Skeletal muscle satellite cell (primary cell): ENCODE results near the gene ABTB1. TPM values are rescaled to one million over a fixed set of nuclear protein-coding genes. Genes with fewer than 3 reads are reported as not detected.

Source experiments
- H3K27me3 ChIP-seq: 2 replicates; pipeline ENCODE4 v1.7.0; 2013; ENCODE audit warnings: low read length; ENCODE audit not compliant: control insufficient read depth, insufficient read depth
- H3K36me3 ChIP-seq: 2 replicates; pipeline ENCODE4 v1.7.0; 2013; ENCODE audit warnings: mild to moderate bottlenecking, control low read depth, low read length; ENCODE audit not compliant: insufficient read depth
- H3K4me1 ChIP-seq: 2 replicates; pipeline ENCODE4 v1.7.0; 2013; ENCODE audit warnings: low read length; ENCODE audit not compliant: control insufficient read depth, insufficient read depth
- H3K4me2 ChIP-seq: 2 replicates; pipeline ENCODE4 v1.7.0; 2013; ENCODE audit warnings: mild to moderate bottlenecking, low read length
- H3K4me3 ChIP-seq: 2 replicates; pipeline ENCODE4 v1.7.0; 2013; ENCODE audit warnings: low read length
- H3K9ac ChIP-seq: 2 replicates; pipeline ENCODE4 v1.7.0; 2013; ENCODE audit warnings: mild to moderate bottlenecking, low read depth, low read length, moderate library complexity
- H3K9me3 ChIP-seq: replicated peaks from 2 replicates; pipeline ENCODE4 v1.7.0; 2013; ENCODE audit warnings: mild to moderate bottlenecking, control low read depth, low read length
- total RNA-seq: library from RNA; depleted of rRNA; stranded (reverse); fragments of >200 nt; gene quantifications from 2 replicates; pipeline ENCODE4 v1.2.3, GENCODE V29; 2012; rRNA removed

The ABTB1 gene
- total RNA-seq, result 4.6 and 7.9 TPM in 2 replicates

- H3K4me2 ChIP-seq, result peak within 1 kb of the TSS; percentile 98
- H3K36me3 ChIP-seq, result peaks cover 12% of the 10 kb centered on the region
- peak within 1 kb of the TSS; percentile 99 for H3K4me3 ChIP-seq
- H3K9ac ChIP-seq, result peak within 1 kb of the TSS; percentile 98
- peaks cover 10% of the 10 kb centered on the region for H3K4me1 ChIP-seq
- no peaks in the 10 kb centered on the region for H3K9me3 ChIP-seq
- H3K27me3 ChIP-seq, result no peaks in the 10 kb centered on the region
These were observed at the start of gene ABTB1 for GRCh38 chr3:127672429-127673190. ABTB1 (plus strand) TSS chr3:127672952; CDS start chr3:127673026, 74 bp downstream.

- no peak overlapping the region for H3K4me2 ChIP-seq
- H3K9ac ChIP-seq, result no peak overlapping the region
- no peak overlapping the region for H3K4me3 ChIP-seq
- peaks cover 14% of the 10 kb centered on the region for H3K36me3 ChIP-seq
- no peaks in the 10 kb centered on the region for H3K4me1 ChIP-seq
- peaks cover 24% of the 10 kb centered on the region for H3K27me3 ChIP-seq
- H3K9me3 ChIP-seq, result no peaks in the 10 kb centered on the region
These were observed 48.7 kb upstream of the ABTB1 start for GRCh38 chr3:127624063-127624462.

GRCh38 chr3:127625821-127626220, 46.9 kb upstream of the ABTB1 start:
- no peak overlapping the region for H3K9ac ChIP-seq
- H3K4me2 ChIP-seq, result no peak overlapping the region
- H3K4me1 ChIP-seq, result peaks cover 8% of the 10 kb centered on the region
- no peak overlapping the region for H3K4me3 ChIP-seq
- H3K27me3 ChIP-seq, result peaks cover 38% of the 10 kb centered on the region
- H3K9me3 ChIP-seq, result no peaks in the 10 kb centered on the region
- H3K36me3 ChIP-seq, result peaks cover 5% of the 10 kb centered on the region

GRCh38 chr3:127628426-127628787, 44.3 kb upstream of the ABTB1 start:
- no peak overlapping the region for H3K9ac ChIP-seq
- peaks cover 52% of the 10 kb centered on the region for H3K27me3 ChIP-seq
- H3K4me2 ChIP-seq, result peak overlapping the region; percentile 89
- peak overlapping the region; percentile 12 for H3K4me3 ChIP-seq
- no peaks in the 10 kb centered on the region for H3K36me3 ChIP-seq
- no peaks in the 10 kb centered on the region for H3K9me3 ChIP-seq
- peaks cover 8% of the 10 kb centered on the region for H3K4me1 ChIP-seq

- H3K4me1 ChIP-seq, result peaks cover 8% of the 10 kb centered on the region
- no peaks in the 10 kb centered on the region for H3K36me3 ChIP-seq
- peak within 1 kb of the TSS; percentile 69 for H3K4me3 ChIP-seq
- peak within 1 kb of the TSS; percentile 89 for H3K4me2 ChIP-seq
- peaks cover 52% of the 10 kb centered on the region for H3K27me3 ChIP-seq
- H3K9ac ChIP-seq, result no peak within 1 kb of the TSS
- no peaks in the 10 kb centered on the region for H3K9me3 ChIP-seq
These were observed 43.8 kb upstream of the ABTB1 start, which contains the start of gene PODXL2 for GRCh38 chr3:127628788-127629466. PODXL2 (plus strand) TSS chr3:127629185; CDS start chr3:127629220, 35 bp downstream.

- Histone ChIP-seq H3K9ac (no peak overlapping the region), H3K4me1 (peaks cover 8% of the 10 kb centered on the region), H3K4me2 (peak overlapping the region; percentile 89), H3K9me3 (no peaks in the 10 kb centered on the region), H3K36me3 (no peaks in the 10 kb centered on the region), H3K27me3 (peaks cover 52% of the 10 kb centered on the region), H3K4me3 (peak overlapping the region; percentile 69)
These were observed 43.0 kb upstream of the ABTB1 start for GRCh38 chr3:127629467-127630403.

GRCh38 chr3:127630811-127631714, 41.7 kb upstream of the ABTB1 start:
- Histone ChIP-seq H3K4me3 (no peak overlapping the region), H3K9me3 (no peaks in the 10 kb centered on the region), H3K4me2 (no peak overlapping the region), H3K9ac (no peak overlapping the region), H3K27me3 (peaks cover 64% of the 10 kb centered on the region), H3K36me3 (no peaks in the 10 kb centered on the region), H3K4me1 (peaks cover 8% of the 10 kb centered on the region)

- Histone ChIP-seq H3K9ac (no peak overlapping the region), H3K9me3 (no peaks in the 10 kb centered on the region), H3K36me3 (no peaks in the 10 kb centered on the region), H3K4me3 (no peak overlapping the region), H3K27me3 (peaks cover 58% of the 10 kb centered on the region), H3K4me1 (peaks cover 8% of the 10 kb centered on the region), H3K4me2 (no peak overlapping the region)
These were observed 40.5 kb upstream of the ABTB1 start for GRCh38 chr3:127632035-127632820.

- Histone ChIP-seq H3K27me3 (peaks cover 40% of the 10 kb centered on the region), H3K36me3 (no peaks in the 10 kb centered on the region), H3K9ac (no peak overlapping the region), H3K4me2 (no peak overlapping the region), H3K4me1 (peaks cover 3% of the 10 kb centered on the region), H3K4me3 (no peak overlapping the region), H3K9me3 (no peaks in the 10 kb centered on the region)
These were observed 38.1 kb upstream of the ABTB1 start for GRCh38 chr3:127634653-127635052.

- Histone ChIP-seq H3K4me1 (no peaks in the 10 kb centered on the region), H3K36me3 (no peaks in the 10 kb centered on the region), H3K4me3 (no peak overlapping the region), H3K27me3 (peaks cover 16% of the 10 kb centered on the region), H3K9ac (no peak overlapping the region), H3K4me2 (no peak overlapping the region), H3K9me3 (no peaks in the 10 kb centered on the region)
These were observed 35.2 kb upstream of the ABTB1 start for GRCh38 chr3:127637546-127637945.
